HCT116 (cell line): ENCODE data around the gene NKAIN4.

ENCODE experiments used
- CEBPB ChIP-seq: IDR thresholded peaks from 2 replicates; pipeline ENCODE4 v1.6.1; 2012; ENCODE audit warnings: low read depth
- EGR1 ChIP-seq: IDR thresholded peaks from 2 replicates; pipeline ENCODE4 v1.6.1; 2012; ENCODE audit warnings: low read depth
- ELF1 ChIP-seq: IDR thresholded peaks from 2 replicates; pipeline ENCODE4 v1.6.1; 2012; ENCODE audit warnings: low read depth, borderline replicate concordance
- EZH2phosphoT487 ChIP-seq: fragments of 200-600 bp; IDR thresholded peaks from 2 replicates; pipeline ENCODE4 v1.6.1; 2018; ENCODE audit warnings: antibody characterized with exemption, borderline replicate concordance
- FOSL1 ChIP-seq: IDR thresholded peaks from 2 replicates; pipeline ENCODE4 v1.6.1; 2012; ENCODE audit warnings: low read depth
- POLR2A ChIP-seq: IDR thresholded peaks from 2 replicates; pipeline ENCODE4 v1.7.0; 2011; ENCODE audit warnings: borderline replicate concordance; ENCODE audit not compliant: insufficient read depth, insufficient read length; ENCODE audit errors: extremely low read depth
- POLR2AphosphoS5 ChIP-seq: IDR thresholded peaks from 2 replicates; pipeline ENCODE4 v1.6.1; 2011; ENCODE audit warnings: mild to moderate bottlenecking, low read depth, low read length, moderate library complexity
- RAD21 ChIP-seq: IDR thresholded peaks from 2 replicates; pipeline ENCODE4 v1.6.1; 2012; ENCODE audit warnings: low read depth, mild to moderate bottlenecking
- SRF ChIP-seq: IDR thresholded peaks from 2 replicates; pipeline ENCODE4 v1.6.1; 2012; ENCODE audit warnings: low read depth
- TF ChIP-seq, protein P1 (sequence below), 3 experiments: fragments of 200-600 bp in 1 of 3; sonication (generic) in 1 of 3; IDR thresholded peaks in 2 of 3; conservative IDR thresholded peaks in 1 of 3; 2 replicates each; pipeline ENCODE4 v1.5.1; 2012 to 2017; ENCODE audit warnings: low read depth in 2 of 3, low read length in 2 of 3, antibody characterized with exemption in 1 of 3, borderline replicate concordance in 1 of 3, control low read depth in 1 of 3, mild to moderate bottlenecking in 1 of 3, mixed read lengths in 1 of 3, mixed run types in 1 of 3, moderate library complexity in 1 of 3; ENCODE audit not compliant: insufficient read depth in 1 of 3
- TF ChIP-seq, protein P2 (sequence below): IDR thresholded peaks from 2 replicates; pipeline ENCODE4 v1.6.1; 2012; ENCODE audit warnings: low read depth

DNA sequence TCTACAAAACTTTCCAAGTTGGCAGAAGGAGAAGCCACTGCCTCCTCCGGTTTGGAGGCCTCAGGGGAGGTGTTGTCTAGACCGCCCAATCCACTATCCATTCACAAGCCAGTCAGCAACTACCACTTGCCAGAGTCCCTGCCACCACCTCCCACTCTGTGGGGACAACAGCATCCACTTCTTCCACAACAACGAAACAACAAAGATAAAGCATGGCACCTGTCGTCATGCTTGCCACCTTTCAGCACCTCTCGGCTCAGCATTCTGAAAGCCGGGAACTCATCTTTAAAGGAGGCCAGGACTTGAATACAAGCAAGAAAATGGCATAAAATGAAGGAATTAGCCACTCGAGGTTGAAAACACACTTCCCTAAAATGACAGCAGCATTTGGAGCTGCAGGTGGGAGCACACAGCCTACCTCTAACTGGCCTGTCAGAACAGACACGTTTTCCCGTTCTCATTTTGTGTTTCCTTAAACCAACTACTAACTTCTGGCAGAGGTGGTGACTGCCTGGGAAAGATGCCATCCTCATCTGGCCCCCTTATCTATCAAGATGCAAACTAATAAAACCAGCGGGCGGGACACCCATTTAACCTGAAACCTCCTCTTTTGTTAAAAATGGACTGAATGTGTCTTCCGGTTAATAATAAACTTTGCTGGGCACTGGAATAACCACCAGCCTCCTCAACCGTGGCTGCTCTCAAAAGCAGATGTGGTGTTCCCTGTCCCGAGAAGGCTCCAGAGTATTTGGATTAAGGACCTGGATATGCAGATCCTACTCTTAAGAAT, 60.1 kb downstream of the NKAIN4 start:
- TF ChIP-seq, protein P1, sequence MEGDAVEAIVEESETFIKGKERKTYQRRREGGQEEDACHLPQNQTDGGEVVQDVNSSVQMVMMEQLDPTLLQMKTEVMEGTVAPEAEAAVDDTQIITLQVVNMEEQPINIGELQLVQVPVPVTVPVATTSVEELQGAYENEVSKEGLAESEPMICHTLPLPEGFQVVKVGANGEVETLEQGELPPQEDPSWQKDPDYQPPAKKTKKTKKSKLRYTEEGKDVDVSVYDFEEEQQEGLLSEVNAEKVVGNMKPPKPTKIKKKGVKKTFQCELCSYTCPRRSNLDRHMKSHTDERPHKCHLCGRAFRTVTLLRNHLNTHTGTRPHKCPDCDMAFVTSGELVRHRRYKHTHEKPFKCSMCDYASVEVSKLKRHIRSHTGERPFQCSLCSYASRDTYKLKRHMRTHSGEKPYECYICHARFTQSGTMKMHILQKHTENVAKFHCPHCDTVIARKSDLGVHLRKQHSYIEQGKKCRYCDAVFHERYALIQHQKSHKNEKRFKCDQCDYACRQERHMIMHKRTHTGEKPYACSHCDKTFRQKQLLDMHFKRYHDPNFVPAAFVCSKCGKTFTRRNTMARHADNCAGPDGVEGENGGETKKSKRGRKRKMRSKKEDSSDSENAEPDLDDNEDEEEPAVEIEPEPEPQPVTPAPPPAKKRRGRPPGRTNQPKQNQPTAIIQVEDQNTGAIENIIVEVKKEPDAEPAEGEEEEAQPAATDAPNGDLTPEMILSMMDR (IDR thresholded peaks at IDR 0.05 in 2 of 3, conservative IDR thresholded peaks at IDR 0.05 in 1 of 3; ENCODE audit: borderline replicate concordance in 1 of 3, insufficient read depth in 1 of 3, low read depth in 2 of 3, low read length in 2 of 3): no peak
- TF ChIP-seq FOSL1 (no peak), ELF1 (no peak), POLR2AphosphoS5 (peak; percentile 15; the same call in 1 of the 2 replicates), EGR1 (no peak), POLR2A (no peak), SRF (no peak), CEBPB (no peak), RAD21 (no peak), EZH2phosphoT487 (no peak)
- TF ChIP-seq, protein P2, sequence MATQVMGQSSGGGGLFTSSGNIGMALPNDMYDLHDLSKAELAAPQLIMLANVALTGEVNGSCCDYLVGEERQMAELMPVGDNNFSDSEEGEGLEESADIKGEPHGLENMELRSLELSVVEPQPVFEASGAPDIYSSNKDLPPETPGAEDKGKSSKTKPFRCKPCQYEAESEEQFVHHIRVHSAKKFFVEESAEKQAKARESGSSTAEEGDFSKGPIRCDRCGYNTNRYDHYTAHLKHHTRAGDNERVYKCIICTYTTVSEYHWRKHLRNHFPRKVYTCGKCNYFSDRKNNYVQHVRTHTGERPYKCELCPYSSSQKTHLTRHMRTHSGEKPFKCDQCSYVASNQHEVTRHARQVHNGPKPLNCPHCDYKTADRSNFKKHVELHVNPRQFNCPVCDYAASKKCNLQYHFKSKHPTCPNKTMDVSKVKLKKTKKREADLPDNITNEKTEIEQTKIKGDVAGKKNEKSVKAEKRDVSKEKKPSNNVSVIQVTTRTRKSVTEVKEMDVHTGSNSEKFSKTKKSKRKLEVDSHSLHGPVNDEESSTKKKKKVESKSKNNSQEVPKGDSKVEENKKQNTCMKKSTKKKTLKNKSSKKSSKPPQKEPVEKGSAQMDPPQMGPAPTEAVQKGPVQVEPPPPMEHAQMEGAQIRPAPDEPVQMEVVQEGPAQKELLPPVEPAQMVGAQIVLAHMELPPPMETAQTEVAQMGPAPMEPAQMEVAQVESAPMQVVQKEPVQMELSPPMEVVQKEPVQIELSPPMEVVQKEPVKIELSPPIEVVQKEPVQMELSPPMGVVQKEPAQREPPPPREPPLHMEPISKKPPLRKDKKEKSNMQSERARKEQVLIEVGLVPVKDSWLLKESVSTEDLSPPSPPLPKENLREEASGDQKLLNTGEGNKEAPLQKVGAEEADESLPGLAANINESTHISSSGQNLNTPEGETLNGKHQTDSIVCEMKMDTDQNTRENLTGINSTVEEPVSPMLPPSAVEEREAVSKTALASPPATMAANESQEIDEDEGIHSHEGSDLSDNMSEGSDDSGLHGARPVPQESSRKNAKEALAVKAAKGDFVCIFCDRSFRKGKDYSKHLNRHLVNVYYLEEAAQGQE: no peak
